CD8-positive, alpha-beta memory T cell (primary cell): Measurements from ENCODE around the gene G3BP2. TPM values are rescaled to one million over a fixed set of nuclear protein-coding genes. Genes with fewer than 3 reads are reported as not detected.
A peak's percentile ranks its signal among the peaks of the same experiment; 100 is the strongest.
"Not testable (repeated sequence)": the region's sequence is repeated elsewhere in the genome, so short reads cannot be mapped to it uniquely, and the experiment has no call there.

ENCODE experiments used
- CTCF ChIA-PET: fragments of 350-600 bp; sonication (Branson Sonifier 250); formaldehyde crosslinking; loops from one replicate; lab custom pipeline; 2021; ENCODE audit warnings: antibody characterized with exemption; lab: Charles Lee
- POLR2A ChIA-PET: fragments of 350-600 bp; sonication (Branson Sonifier 250); formaldehyde crosslinking; loops from one replicate; lab custom pipeline; 2021; ENCODE audit warnings: antibody characterized with exemption; lab: Charles Lee
- DNase-seq, 5 donors: peaks; one replicate each; pipeline versions ENCODE4 v3.0.0 to v3.0.0-alpha.2; 2020 to 2022; ENCODE audit warnings: mixed read lengths in 1 of 5
- H3K27ac ChIP-seq: one replicate; pipeline ENCODE4 v1.7.0; 2013; ENCODE audit warnings: low read depth, mild to moderate bottlenecking, low read length, moderate library complexity
- H3K27me3 ChIP-seq: 2 replicates; pipeline ENCODE4 v1.7.0; 2013; ENCODE audit warnings: low read length, mild to moderate bottlenecking; ENCODE audit not compliant: insufficient read depth, poor library complexity, severe bottlenecking
- H3K36me3 ChIP-seq: 2 replicates; pipeline ENCODE4 v1.7.0; 2013; ENCODE audit warnings: mild to moderate bottlenecking, low read length, moderate library complexity; ENCODE audit not compliant: insufficient read depth
- H3K4me1 ChIP-seq: 2 replicates; pipeline ENCODE4 v1.7.0; 2013; ENCODE audit warnings: mild to moderate bottlenecking, low read length, moderate library complexity; ENCODE audit not compliant: insufficient read depth
- H3K4me3 ChIP-seq: 2 replicates; pipeline ENCODE4 v1.7.0; 2013; ENCODE audit warnings: mild to moderate bottlenecking, low read length
- H3K9me3 ChIP-seq: 2 replicates; pipeline ENCODE4 v1.7.0; 2013; ENCODE audit warnings: mild to moderate bottlenecking, low read length
- H3K27ac Mint-ChIP-seq, 8 donors: one replicate each; pipeline ENCODE4 v1.8.0; 2020 to 2021; ENCODE audit warnings: mixed read lengths in 8 of 8, mild to moderate bottlenecking in 6 of 8, inconsistent platforms in 3 of 8, moderate library complexity in 3 of 8
- H3K27me3 Mint-ChIP-seq, 2 donors: one replicate each; pipeline ENCODE4 v1.8.0; 2020 to 2021; ENCODE audit warnings: mixed read lengths in 2 of 2, mild to moderate bottlenecking in 1 of 2, moderate library complexity in 1 of 2
- H3K36me3 Mint-ChIP-seq, 3 donors: one replicate each; pipeline ENCODE4 v1.8.0; 2020 to 2021; ENCODE audit warnings: mixed read lengths in 3 of 3, inconsistent platforms in 1 of 3, mild to moderate bottlenecking in 1 of 3
- H3K4me1 Mint-ChIP-seq, 3 donors: one replicate each; pipeline ENCODE4 v1.8.0; 2020 to 2021; ENCODE audit warnings: mixed read lengths in 3 of 3, inconsistent platforms in 1 of 3, mild to moderate bottlenecking in 1 of 3
- H3K4me3 Mint-ChIP-seq, 7 donors: one replicate each; pipeline ENCODE4 v1.8.0; 2020 to 2021; ENCODE audit warnings: mixed read lengths in 7 of 7, mild to moderate bottlenecking in 6 of 7, moderate library complexity in 4 of 7, inconsistent platforms in 2 of 7
- H3K9me3 Mint-ChIP-seq, 5 donors: one replicate each; pipeline ENCODE4 v1.8.0; 2020 to 2022; ENCODE audit warnings: mixed read lengths in 5 of 5, mild to moderate bottlenecking in 3 of 5, moderate library complexity in 2 of 5, inconsistent platforms in 1 of 5
- polyA plus RNA-seq: library from polyadenylated mRNA; unstranded; fragments of 300-500 nt; fragmentation: Illumina TruSeq; gene quantifications from one replicate; pipeline ENCODE4 v1.2.3, GENCODE V29; 2021
- total RNA-seq, 2 experiments: library from RNA; stranded (reverse); gene quantifications; one replicate each; pipeline ENCODE4 v1.2.3, GENCODE V29; 2021

G3BP2 gene
- total and polyA plus RNA-seq, 3 experiments from 2014 or later: 115 to 195 (median 189) TPM

DNA sequence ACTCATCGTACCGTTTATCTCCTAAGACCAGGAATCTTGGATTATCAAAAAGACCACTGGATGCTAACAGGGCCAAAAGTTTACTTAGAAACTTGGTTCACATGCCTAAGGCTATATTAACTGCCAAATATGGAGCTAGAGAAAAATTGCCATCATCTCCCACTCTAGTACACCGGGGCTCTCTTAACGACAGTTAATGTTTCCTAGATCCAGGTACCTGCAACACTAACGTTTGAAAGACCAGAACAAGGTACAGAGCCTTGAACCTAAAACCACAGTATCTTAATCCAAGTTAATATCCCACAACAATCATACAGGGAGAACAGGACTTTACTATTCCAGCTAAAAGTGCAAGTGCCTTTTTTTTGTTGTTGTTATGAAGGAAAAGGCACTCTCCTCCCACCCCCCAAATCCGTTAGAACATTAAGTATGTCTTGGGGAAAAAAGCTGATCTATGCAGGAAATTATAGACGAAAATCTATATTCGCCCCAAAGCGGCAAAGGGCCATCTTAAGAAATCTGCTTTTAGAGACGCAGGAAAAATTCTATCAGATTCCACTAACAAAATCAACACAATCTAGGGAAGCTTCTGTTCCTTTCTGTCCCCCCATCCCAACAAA, 1.3 kb downstream of the G3BP2 start:
- no peak for DNase-seq
- Mint-ChIP-seq H3K36me3 (peaks cover 0 to 27% (median 2%) of the 10 kb centered on the region in 3 donors), H3K4me1 (peaks cover 54 to 62% (median 62%) of the 10 kb centered on the region in 3 donors), H3K4me3 (peak overlapping the region; percentile 89 to 99 (median 98)), H3K9me3 (peaks cover 0 to 2% (median 0%) of the 10 kb centered on the region in 5 donors), H3K27ac (peak overlapping the region; percentile 97 to 99 (median 99)), H3K27me3 (peaks cover 0 to 3% of the 10 kb centered on the region in 2 donors)
- Histone ChIP-seq H3K27ac (peak overlapping the region; percentile 98), H3K4me3 (peak overlapping the region; percentile 91), H3K27me3 (no peaks in the 10 kb centered on the region), H3K36me3 (no peaks in the 10 kb centered on the region), H3K9me3 (no peaks in the 10 kb centered on the region), H3K4me1 (peaks cover 60% of the 10 kb centered on the region)
- ChIA-PET POLR2A (interaction anchor here (0.5 to 3.6 kb wide), 7 partner anchors 18 to 161 kb away, joined by 3 to 54 read pairs (median 3); partner anchors contain the start of genes CDKL2 and USO1), CTCF (interaction anchor here (0.9 to 7.5 kb wide), 6 partner anchors 12 to 157 kb away, joined by 3 to 50 read pairs (median 4); partner anchors contain the start of genes RCHY1, THAP6 and USO1)

DNA sequence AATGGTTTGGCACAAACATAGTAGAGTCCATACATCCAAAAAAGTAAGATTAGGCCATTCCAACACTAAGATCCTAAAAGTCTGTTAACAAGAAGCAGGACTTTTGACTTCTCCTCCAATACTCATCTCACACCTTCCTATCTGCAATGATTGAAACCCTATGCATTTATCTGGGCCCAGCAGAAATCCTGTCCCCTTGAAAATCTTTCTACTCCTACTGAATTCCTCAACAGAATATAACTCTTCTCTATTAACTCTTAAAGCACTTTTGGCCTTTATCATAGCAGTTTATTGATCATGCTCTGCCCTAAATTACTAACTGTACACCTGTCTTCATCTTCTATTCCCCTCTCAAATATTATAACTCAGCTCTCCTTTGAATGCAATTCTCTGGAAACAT, 4.6 kb downstream of the G3BP2 start:
- H3K4me3 ChIP-seq: no peak overlapping the region
- H3K36me3 ChIP-seq: no peaks in the 10 kb centered on the region
- Mint-ChIP-seq H3K9me3 (peaks cover 0 to 2% (median 0%) of the 10 kb centered on the region in 5 donors), H3K27ac (peak overlapping the region in 7 of 8 donors; percentile 51 to 97 (median 73)), H3K4me1 (peaks cover 68 to 83% (median 79%) of the 10 kb centered on the region in 3 donors), H3K27me3 (peaks cover 0 to 3% of the 10 kb centered on the region in 2 donors), H3K36me3 (peaks cover 0 to 33% (median 2%) of the 10 kb centered on the region in 3 donors), H3K4me3 (peak overlapping the region; percentile 23 to 64 (median 53))
- POLR2A ChIA-PET: interaction anchor here (0.5 to 2.9 kb wide), 2 partner anchors 56 to 270 kb away, joined by 3 to 19 read pairs; partner anchors contain the start of gene USO1
- no peak for DNase-seq
- H3K9me3 ChIP-seq: no peaks in the 10 kb centered on the region
- H3K27ac ChIP-seq: no peak overlapping the region
- H3K4me1 ChIP-seq: peaks cover 77% of the 10 kb centered on the region
- CTCF ChIA-PET: interaction anchor here (0.9 to 7.5 kb wide), 2 partner anchors 41 to 55 kb away, joined by 3 to 50 read pairs; partner anchors contain the start of gene USO1
- H3K27me3 ChIP-seq: no peaks in the 10 kb centered on the region

DNA sequence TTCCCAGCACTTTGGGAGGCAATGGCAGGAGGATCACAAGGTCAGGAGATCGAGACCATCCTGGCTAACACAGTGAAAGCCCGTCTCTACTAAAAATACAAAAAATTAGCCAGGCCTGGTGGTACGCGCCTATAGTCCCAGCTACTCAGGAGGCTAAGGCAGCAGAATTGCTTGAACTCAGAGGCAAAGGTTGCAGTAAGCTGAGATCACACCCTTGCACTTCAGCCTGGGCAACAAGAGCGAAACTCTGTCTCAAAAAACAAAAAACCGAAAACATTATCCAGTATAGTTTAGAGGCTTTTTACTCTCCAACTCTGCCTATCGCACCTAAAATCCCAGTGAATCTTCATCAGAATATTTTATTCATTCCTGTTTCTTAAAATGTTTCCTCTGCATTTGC, 5.6 kb downstream of the G3BP2 start:
- CTCF ChIA-PET: interaction anchor here (1.0 kb wide), 1 partner anchor 56 kb away, joined by 4 read pairs; the partner anchor contains the start of gene USO1
- DNase-seq, H3K9me3 ChIP-seq, POLR2A ChIA-PET, H3K9me3 Mint-ChIP-seq, H3K27ac ChIP-seq, H3K27me3 ChIP-seq, H3K4me3 ChIP-seq, H3K36me3 ChIP-seq, H3K27me3 Mint-ChIP-seq: not testable (repeated sequence)
- Mint-ChIP-seq H3K36me3 (peaks cover 0 to 27% (median 3%) of the 10 kb centered on the region in 3 donors), H3K4me1 (peaks cover 72 to 87% (median 84%) of the 10 kb centered on the region in 3 donors), H3K27ac (peak overlapping the region in 7 of 8 donors; percentile 4 to 97 (median 73)), H3K4me3 (peak overlapping the region; percentile 37 to 64 (median 57))
- peaks cover 77% of the 10 kb centered on the region for H3K4me1 ChIP-seq

DNA sequence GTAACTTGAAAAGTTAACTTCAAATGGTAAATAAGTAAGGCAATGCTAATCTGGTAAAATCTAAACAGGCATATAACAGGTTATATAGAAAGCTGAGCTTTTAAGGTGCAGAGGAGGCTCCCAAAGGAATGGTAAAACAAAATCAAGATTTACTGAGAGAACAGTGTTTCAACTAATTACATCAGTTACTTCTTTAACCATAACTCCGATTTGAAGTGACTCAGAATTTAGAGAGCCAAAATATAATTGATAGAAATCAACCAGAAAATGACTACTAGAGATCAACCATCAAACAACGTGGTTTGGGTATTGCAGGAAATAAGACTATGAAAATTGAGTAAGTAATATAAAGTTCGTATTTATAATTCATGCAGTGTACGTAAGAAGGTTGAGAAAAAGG, 6.9 kb downstream of the G3BP2 start:
- Mint-ChIP-seq H3K4me1 (peaks cover 72 to 91% (median 86%) of the 10 kb centered on the region in 3 donors), H3K27ac (peak overlapping the region in 5 of 8 donors; percentile 2 to 97 (median 41)), H3K9me3 (no peaks in the 10 kb centered on the region), H3K27me3 (no peaks in the 10 kb centered on the region), H3K4me3 (peak overlapping the region; percentile 49 to 72 (median 58)), H3K36me3 (peaks cover 0 to 29% (median 6%) of the 10 kb centered on the region in 3 donors)
- Histone ChIP-seq H3K36me3 (no peaks in the 10 kb centered on the region), H3K4me1 (peaks cover 69% of the 10 kb centered on the region), H3K4me3 (no peak overlapping the region), H3K27ac (no peak overlapping the region), H3K9me3 (no peaks in the 10 kb centered on the region), H3K27me3 (no peaks in the 10 kb centered on the region)
- DNase-seq: no peak
- CTCF ChIA-PET: no interaction called here
- POLR2A ChIA-PET: no interaction called here

DNA sequence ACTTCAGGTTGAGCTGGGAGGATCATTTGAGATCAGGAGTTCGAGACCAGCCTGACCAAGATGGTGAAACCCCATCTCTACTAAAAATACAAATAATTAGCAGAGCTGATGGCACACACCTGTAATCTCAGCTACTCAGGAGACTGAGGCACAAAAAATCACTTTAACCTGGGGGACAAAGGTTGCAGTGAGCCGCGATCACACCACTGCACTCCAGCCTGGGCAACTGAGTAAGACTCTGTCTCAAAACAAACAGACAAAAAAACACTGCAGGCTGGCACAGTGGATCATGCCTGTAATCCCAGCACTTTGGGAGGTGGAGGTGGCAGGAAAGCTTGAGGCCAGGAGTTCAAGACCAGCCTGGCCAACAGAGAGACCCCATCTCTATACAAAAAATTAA, 8.6 kb downstream of the G3BP2 start:
- not testable (repeated sequence) for H3K4me3 ChIP-seq, H3K27me3 ChIP-seq, H3K9me3 ChIP-seq, H3K9me3 Mint-ChIP-seq, H3K36me3 ChIP-seq, H3K27me3 Mint-ChIP-seq, H3K27ac ChIP-seq, DNase-seq
- peaks cover 69 to 89% (median 87%) of the 10 kb centered on the region in 3 donors for H3K4me1 Mint-ChIP-seq
- H3K27ac Mint-ChIP-seq: peak overlapping the region in 3 of 8 donors; percentile 5 to 33 (median 19)
- H3K4me1 ChIP-seq: peaks cover 52% of the 10 kb centered on the region
- H3K36me3 Mint-ChIP-seq: peaks cover 0 to 41% (median 4%) of the 10 kb centered on the region in 3 donors
- POLR2A ChIA-PET: interaction anchor here (1.3 kb wide), 1 partner anchor 59 kb away, joined by 5 read pairs; the partner anchor contains the start of gene USO1
- CTCF ChIA-PET: interaction anchor here (1.2 kb wide), 1 partner anchor 12 kb away, joined by 4 read pairs; no protein-coding TSS in a partner anchor
- peak overlapping the region in 3 of 7 donors; percentile 13 to 58 (median 38) for H3K4me3 Mint-ChIP-seq

DNA sequence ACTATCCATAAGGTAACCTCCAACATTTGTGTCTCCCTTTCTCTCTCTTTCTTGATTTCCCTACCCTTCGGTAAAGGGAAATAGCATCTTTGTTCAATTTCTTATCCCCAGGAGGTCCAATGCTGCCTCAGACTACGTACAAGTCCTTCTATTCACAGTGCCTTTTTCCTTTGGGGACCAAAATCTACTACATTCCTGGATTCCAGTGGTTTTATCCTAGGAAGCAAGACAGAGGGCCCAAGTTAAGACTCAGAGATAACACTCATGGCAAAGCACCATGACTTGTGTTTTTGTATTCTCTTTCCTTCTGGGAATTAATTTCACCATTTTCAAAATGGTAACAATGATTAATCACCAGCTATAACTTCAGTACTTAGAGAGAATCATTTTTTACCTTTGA, 10.6 kb downstream of the G3BP2 start:
- ChIA-PET CTCF (interaction anchor here (0.5 kb wide), 1 partner anchor 134 kb away, joined by 3 read pairs; no protein-coding TSS in a partner anchor), POLR2A (no interaction called here)
- no peaks in the 10 kb centered on the region for H3K9me3 Mint-ChIP-seq
- no peak overlapping the region for H3K27ac ChIP-seq
- no peaks in the 10 kb centered on the region for H3K27me3 Mint-ChIP-seq
- H3K9me3 ChIP-seq: no peaks in the 10 kb centered on the region
- no peak overlapping the region for H3K4me3 ChIP-seq
- H3K27me3 ChIP-seq: no peaks in the 10 kb centered on the region
- peaks cover 4 to 58% (median 12%) of the 10 kb centered on the region in 3 donors for H3K36me3 Mint-ChIP-seq
- H3K4me1 ChIP-seq: peaks cover 38% of the 10 kb centered on the region
- peak overlapping the region in 2 of 7 donors; percentile 2 to 37 for H3K4me3 Mint-ChIP-seq
- H3K36me3 ChIP-seq: peaks cover 24% of the 10 kb centered on the region
- peaks cover 63 to 85% (median 83%) of the 10 kb centered on the region in 3 donors for H3K4me1 Mint-ChIP-seq
- peak overlapping the region in 2 of 8 donors; percentile 1 to 61 for H3K27ac Mint-ChIP-seq
- no peak for DNase-seq

DNA sequence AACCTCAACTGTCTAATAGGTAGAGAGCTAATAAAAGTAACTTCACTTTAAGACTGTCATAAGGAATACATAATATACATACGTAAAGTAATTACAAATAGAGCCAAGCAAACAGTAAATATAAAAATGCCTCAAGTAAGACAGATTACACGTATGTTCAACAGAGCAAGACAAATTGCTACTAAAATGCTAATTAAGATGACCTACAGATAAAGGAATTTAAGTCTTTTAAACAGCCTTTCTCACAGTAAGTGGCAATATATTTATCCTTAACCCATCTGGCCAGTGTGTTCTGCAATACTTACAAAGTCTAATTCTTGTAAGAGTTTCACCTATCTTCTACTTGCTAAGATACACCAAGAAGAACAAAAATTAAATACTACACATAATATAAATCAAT, 12.7 kb downstream of the G3BP2 start:
- Mint-ChIP-seq H3K27me3 (no peaks in the 10 kb centered on the region), H3K9me3 (no peaks in the 10 kb centered on the region), H3K4me1 (peaks cover 58 to 84% (median 79%) of the 10 kb centered on the region in 3 donors), H3K27ac (peak overlapping the region in 1 of 8 donors; percentile 31), H3K36me3 (peaks cover 4 to 70% (median 18%) of the 10 kb centered on the region in 3 donors), H3K4me3 (peak overlapping the region in 1 of 7 donors; percentile 3)
- Histone ChIP-seq H3K9me3 (no peaks in the 10 kb centered on the region), H3K36me3 (peaks cover 36% of the 10 kb centered on the region), H3K4me1 (peaks cover 33% of the 10 kb centered on the region), H3K4me3 (no peak overlapping the region), H3K27ac (no peak overlapping the region), H3K27me3 (no peaks in the 10 kb centered on the region)
- DNase-seq: no peak
- ChIA-PET POLR2A (no interaction called here), CTCF (interaction anchor here (0.9 kb wide), 1 partner anchor 31 kb away, joined by 3 read pairs; no protein-coding TSS in a partner anchor)
